SJCRH30 (cell line): ENCODE results near the gene RAPGEFL1. TPM values are rescaled to one million over a fixed set of nuclear protein-coding genes. Genes with fewer than 3 reads are reported as not detected.
"Not testable (repeated sequence)": the region's sequence is repeated elsewhere in the genome, so short reads cannot be mapped to it uniquely, and the experiment has no call there.

Experiments
- DNase-seq, 2 experiments: peaks; one replicate each; pipeline ENCODE4 v3.0.0-alpha.2; 2015 to 2020
- H3K27ac ChIP-seq: fragments of 250-450 bp; sonication (Bioruptor Pico); 2 replicates; pipeline ENCODE4 v1.5.1; 2020; ENCODE audit warnings: mild to moderate bottlenecking, moderate library complexity
- H3K27me3 ChIP-seq: fragments of 250-450 bp; sonication (Bioruptor Pico); 2 replicates; pipeline ENCODE4 v1.5.1; 2020; ENCODE audit warnings: mild to moderate bottlenecking, moderate library complexity
- H3K36me3 ChIP-seq: fragments of 250-450 bp; sonication (Bioruptor Pico); 2 replicates; pipeline ENCODE4 v1.5.1; 2020; ENCODE audit warnings: mild to moderate bottlenecking, moderate library complexity
- H3K4me1 ChIP-seq: fragments of 250-450 bp; sonication (Bioruptor Pico); 2 replicates; pipeline ENCODE4 v1.5.1; 2020; ENCODE audit warnings: mild to moderate bottlenecking, moderate library complexity
- H3K4me3 ChIP-seq: fragments of 250-450 bp; sonication (Bioruptor Pico); 2 replicates; pipeline ENCODE4 v1.5.1; 2020; ENCODE audit warnings: mild to moderate bottlenecking, moderate library complexity
- H3K9me3 ChIP-seq: fragments of 250-450 bp; sonication (Bioruptor Pico); replicated peaks from 2 replicates; pipeline ENCODE4 v1.5.1; 2020; ENCODE audit warnings: mild to moderate bottlenecking, moderate library complexity
- total RNA-seq: library from RNA; depleted of rRNA; stranded (reverse); fragments of >200 nt; shearing (Covaris generic); gene quantifications from 2 replicates; pipeline ENCODE4 v1.2.3, GENCODE V29; 2014

Gene RAPGEFL1
- total RNA-seq, 1 experiment from 2014 or later = 2.7 TPM

GRCh38 chr17:40213914-40214313, 36.6 kb downstream of the RAPGEFL1 start:
- H3K9me3 ChIP-seq, H3K4me1 ChIP-seq, H3K36me3 ChIP-seq, H3K4me3 ChIP-seq, H3K27ac ChIP-seq, H3K27me3 ChIP-seq, DNase-seq: not testable (repeated sequence)

- H3K4me3 ChIP-seq = peak overlapping the region; percentile 60
- DNase-seq = no peak
Measured at GRCh38 chr17:40218006-40218739, 40.9 kb downstream of the RAPGEFL1 start.

GRCh38 chr17:40218740-40219593, 41.7 kb downstream of the RAPGEFL1 start, which contains the start of gene WIPF2:
TSS of gene WIPF2 (plus strand) at chr17:40219304. CDS start at chr17:40256460, 37,156 bp downstream.
- H3K36me3 ChIP-seq = no peaks in the 10 kb centered on the region
- H3K4me3 ChIP-seq = peak within 1 kb of the TSS; percentile 60
- peak; percentile 97 for DNase-seq
- no peaks in the 10 kb centered on the region for H3K4me1 ChIP-seq
- H3K9me3 ChIP-seq = no peaks in the 10 kb centered on the region
- H3K27me3 ChIP-seq = no peaks in the 10 kb centered on the region
- H3K27ac ChIP-seq = peak within 1 kb of the TSS; percentile 39

More at GRCh38 chr17:40218006-40218739, 40.9 kb downstream of the RAPGEFL1 start:
- no peaks in the 10 kb centered on the region for H3K27me3 ChIP-seq
- no peaks in the 10 kb centered on the region for H3K36me3 ChIP-seq
- no peaks in the 10 kb centered on the region for H3K9me3 ChIP-seq
- H3K27ac ChIP-seq = no peak overlapping the region; the same call in 1 of the 2 replicates
- H3K4me1 ChIP-seq = no peaks in the 10 kb centered on the region

GRCh38 chr17:40219594-40220338, 42.5 kb downstream of the RAPGEFL1 start:
- H3K9me3 ChIP-seq = no peaks in the 10 kb centered on the region
- peak overlapping the region; percentile 60 for H3K4me3 ChIP-seq
- no peaks in the 10 kb centered on the region for H3K27me3 ChIP-seq
- peak overlapping the region; percentile 39; the same call in 1 of the 2 replicates for H3K27ac ChIP-seq
- H3K36me3 ChIP-seq = no peaks in the 10 kb centered on the region
- no peaks in the 10 kb centered on the region for H3K4me1 ChIP-seq
- DNase-seq = peak in 1 of 2 experiments; percentile 74

GRCh38 chr17:40224718-40225550, 47.7 kb downstream of the RAPGEFL1 start:
- Histone ChIP-seq H3K27ac (no peak overlapping the region), H3K4me1 (no peaks in the 10 kb centered on the region), H3K27me3 (no peaks in the 10 kb centered on the region), H3K9me3 (no peaks in the 10 kb centered on the region), H3K4me3 (no peak overlapping the region), H3K36me3 (peaks cover 4% of the 10 kb centered on the region; the same call in 1 of the 2 replicates)
- no peak for DNase-seq

- H3K4me1 ChIP-seq, H3K4me3 ChIP-seq, DNase-seq, H3K9me3 ChIP-seq, H3K27ac ChIP-seq, H3K27me3 ChIP-seq: not testable (repeated sequence)
- H3K36me3 ChIP-seq = peaks cover 13% of the 10 kb centered on the region
Measured at GRCh38 chr17:40229146-40229545, 51.9 kb downstream of the RAPGEFL1 start.

GRCh38 chr17:40230670-40231069, 53.4 kb downstream of the RAPGEFL1 start:
- no peak for DNase-seq
- Histone ChIP-seq H3K27me3 (no peaks in the 10 kb centered on the region), H3K9me3 (no peaks in the 10 kb centered on the region), H3K4me1 (no peaks in the 10 kb centered on the region), H3K4me3 (no peak overlapping the region), H3K36me3 (peaks cover 13% of the 10 kb centered on the region), H3K27ac (no peak overlapping the region)

- peaks cover 13% of the 10 kb centered on the region for H3K36me3 ChIP-seq
- not testable (repeated sequence) for H3K27ac ChIP-seq, H3K27me3 ChIP-seq, DNase-seq, H3K4me3 ChIP-seq, H3K4me1 ChIP-seq, H3K9me3 ChIP-seq
Measured at GRCh38 chr17:40231928-40232327, 54.7 kb downstream of the RAPGEFL1 start.

GRCh38 chr17:40241252-40241834, 64.1 kb downstream of the RAPGEFL1 start:
- no peak for DNase-seq
- H3K36me3 ChIP-seq = no peaks in the 10 kb centered on the region
- H3K4me3 ChIP-seq = no peak overlapping the region
- no peak overlapping the region for H3K27ac ChIP-seq
- H3K27me3 ChIP-seq = no peaks in the 10 kb centered on the region
- H3K4me1 ChIP-seq = no peaks in the 10 kb centered on the region
- H3K9me3 ChIP-seq = no peaks in the 10 kb centered on the region

GRCh38 chr17:40242774-40243173, 65.5 kb downstream of the RAPGEFL1 start:
- Histone ChIP-seq H3K9me3 (no peaks in the 10 kb centered on the region), H3K27ac (no peak overlapping the region), H3K36me3 (no peaks in the 10 kb centered on the region), H3K4me1 (no peaks in the 10 kb centered on the region), H3K4me3 (no peak overlapping the region), H3K27me3 (no peaks in the 10 kb centered on the region)
- no peak for DNase-seq

- no peaks in the 10 kb centered on the region for H3K36me3 ChIP-seq
- H3K27ac ChIP-seq = no peak overlapping the region
- no peaks in the 10 kb centered on the region for H3K27me3 ChIP-seq
- no peak for DNase-seq
- H3K9me3 ChIP-seq = no peaks in the 10 kb centered on the region
- no peaks in the 10 kb centered on the region for H3K4me1 ChIP-seq
- H3K4me3 ChIP-seq = no peak overlapping the region
Measured at GRCh38 chr17:40243761-40244160, 66.5 kb downstream of the RAPGEFL1 start.

- no peak for DNase-seq
- Histone ChIP-seq H3K4me3 (no peak overlapping the region), H3K36me3 (no peaks in the 10 kb centered on the region), H3K27ac (no peak overlapping the region), H3K27me3 (no peaks in the 10 kb centered on the region), H3K4me1 (no peaks in the 10 kb centered on the region), H3K9me3 (no peaks in the 10 kb centered on the region)
Measured at GRCh38 chr17:40244255-40244654, 67.0 kb downstream of the RAPGEFL1 start.
